ENCODE results near the gene SPINDOC.
"Not testable (repeated sequence)": the region's sequence is repeated elsewhere in the genome, so short reads cannot be mapped to it uniquely, and the experiment has no call there.

Gene SPINDOC

DNA sequence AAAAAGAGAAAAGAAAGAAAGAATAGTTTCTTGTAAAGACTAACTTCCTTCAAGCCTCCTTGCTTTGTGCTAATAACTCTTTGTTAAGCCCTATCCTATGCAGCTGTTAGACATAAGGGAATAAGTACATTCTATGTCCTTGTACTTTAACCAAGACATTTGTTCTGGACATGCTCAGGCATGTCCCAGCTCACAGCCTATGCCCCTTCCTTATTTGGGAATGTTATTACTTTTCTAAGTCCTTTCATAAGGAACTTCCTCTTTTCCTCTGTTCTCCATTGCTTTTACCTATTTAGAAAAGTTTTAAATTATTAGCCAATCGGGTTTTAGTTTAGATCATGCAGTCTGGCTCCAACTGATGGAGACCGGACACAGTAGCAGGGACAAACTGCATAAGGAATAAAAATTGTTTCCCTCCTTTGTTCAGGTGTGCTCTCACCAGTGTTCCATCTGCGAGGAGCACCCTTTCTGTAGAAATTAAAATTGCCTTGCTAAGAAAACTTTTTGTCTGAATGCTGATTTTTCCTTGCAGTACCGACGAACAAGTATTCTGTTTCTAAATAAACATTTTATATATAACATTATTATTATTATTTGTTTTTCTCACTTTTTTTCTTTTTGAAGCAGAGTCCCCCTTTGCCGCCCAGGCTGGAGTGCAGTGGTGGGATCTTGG lies 21.6 kb upstream of the SPINDOC start:
- no peak for DNase-seq

DNA sequence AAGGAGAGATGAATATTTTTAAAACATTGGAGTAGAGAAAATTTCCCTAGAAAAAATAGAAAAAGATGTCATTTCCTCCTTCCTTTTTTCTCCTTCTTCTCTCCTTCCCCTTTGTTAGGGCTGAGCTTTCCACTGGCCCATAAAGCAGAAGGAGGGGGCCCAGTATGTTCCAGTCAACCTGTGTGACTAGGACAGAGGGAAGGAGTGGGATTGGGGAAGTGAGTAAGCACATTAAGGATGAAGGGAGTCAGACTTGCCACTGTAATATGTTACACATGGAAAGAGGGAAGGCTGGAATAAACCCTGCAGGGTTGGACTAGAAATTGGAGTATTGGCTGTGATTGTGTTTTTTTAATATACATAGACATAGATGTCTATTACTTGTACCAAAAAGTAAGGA lies 20.1 kb upstream of the SPINDOC start:
- DNase-seq, result no peak

DNA sequence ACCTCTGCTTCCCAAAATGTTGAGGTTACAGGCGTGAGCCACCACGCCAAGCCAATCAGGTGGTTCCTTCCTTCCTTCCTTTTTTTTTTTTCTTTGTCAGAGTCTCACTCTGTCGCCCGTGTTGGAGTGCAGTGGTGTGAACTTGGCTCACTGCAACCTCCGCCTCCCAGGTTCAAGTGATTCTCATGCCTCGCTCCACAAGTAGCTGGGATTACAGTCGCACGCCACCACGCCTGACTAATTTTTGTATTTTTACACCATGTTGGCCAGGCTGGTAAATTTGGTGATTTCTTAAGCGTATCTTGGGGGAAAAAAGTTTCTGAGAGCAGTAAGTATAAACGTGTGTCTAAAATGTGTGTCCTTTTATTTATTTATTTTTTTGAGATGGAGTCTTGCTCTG lies 18.2 kb upstream of the SPINDOC start:
- no peak for DNase-seq

DNA sequence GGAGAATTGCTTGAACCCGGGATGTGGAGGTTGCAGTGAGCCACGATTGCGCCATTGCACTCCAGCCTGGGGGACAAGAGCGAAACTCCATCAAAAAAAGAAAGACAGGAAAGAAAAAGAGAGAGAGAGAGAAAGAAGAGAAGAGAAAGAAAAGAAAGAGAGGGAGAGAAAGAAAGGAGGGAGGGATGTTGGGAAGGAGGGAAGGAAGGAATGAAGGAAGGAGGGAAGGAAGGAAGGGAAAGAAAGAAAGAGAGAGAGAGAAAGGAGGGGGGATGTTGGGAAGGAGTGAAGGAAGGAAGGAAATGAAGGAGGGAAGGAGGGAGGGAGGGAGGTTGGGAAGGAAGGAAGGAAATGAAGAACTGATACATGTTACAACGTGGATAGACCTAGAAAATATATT lies 12.3 kb upstream of the SPINDOC start:
- DNase-seq, result no peak

DNA sequence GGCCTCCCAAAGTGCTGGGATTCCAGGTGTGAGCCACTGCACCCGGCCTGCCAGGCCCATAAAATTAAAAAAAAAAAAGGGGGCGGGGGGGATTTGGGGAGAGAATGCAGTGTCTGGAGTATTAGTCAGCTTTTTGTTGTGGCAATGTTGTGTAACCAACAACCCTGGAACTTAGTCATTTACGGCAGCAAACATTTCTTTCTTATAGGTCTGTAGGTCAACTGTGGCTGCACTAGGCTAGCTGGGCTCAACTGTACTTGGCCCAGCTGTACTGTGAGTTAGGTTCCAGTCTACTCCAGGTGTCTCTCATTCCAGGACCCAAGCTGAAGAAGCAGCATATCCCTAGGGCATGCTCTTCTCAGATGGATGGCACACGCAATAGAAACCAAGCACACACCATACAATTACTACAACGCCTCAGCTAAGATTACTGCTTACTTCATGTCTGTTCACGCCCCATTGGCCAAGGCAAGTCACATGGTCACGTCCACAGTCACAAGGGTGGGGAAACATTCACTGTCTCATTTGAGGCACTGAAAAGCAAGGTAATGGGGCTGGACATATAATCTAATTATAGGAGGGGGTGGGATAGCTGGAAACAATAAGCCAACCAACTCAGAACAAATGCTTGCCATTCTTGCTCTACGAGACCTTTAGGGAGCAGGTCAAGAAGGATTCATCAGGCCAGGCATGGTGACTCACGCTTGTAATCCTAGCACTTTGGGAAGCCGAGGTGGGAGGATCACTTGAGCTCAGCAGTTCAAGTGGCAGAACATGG lies 10.4 kb upstream of the SPINDOC start:
- DNase-seq, result no peak

DNA sequence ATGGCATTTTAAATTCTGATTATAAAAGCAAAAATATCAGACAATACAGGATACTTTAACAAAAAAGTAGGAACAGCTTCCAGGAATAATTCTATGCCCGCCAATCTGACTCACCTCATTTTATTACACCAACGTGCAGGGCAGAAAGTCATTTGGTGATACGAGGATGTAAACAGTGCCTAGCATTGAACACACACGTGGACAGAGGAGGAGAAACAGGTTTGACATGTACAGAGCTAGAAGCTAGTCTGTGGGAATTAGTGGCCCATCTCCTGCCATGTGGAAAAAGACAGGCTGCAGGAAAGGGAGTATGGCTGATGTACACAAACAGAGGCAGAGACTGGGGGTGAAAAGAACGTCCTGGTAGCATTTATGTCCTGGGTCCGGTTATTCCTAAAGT lies 9.0 kb upstream of the SPINDOC start:
- no peak for DNase-seq

DNA sequence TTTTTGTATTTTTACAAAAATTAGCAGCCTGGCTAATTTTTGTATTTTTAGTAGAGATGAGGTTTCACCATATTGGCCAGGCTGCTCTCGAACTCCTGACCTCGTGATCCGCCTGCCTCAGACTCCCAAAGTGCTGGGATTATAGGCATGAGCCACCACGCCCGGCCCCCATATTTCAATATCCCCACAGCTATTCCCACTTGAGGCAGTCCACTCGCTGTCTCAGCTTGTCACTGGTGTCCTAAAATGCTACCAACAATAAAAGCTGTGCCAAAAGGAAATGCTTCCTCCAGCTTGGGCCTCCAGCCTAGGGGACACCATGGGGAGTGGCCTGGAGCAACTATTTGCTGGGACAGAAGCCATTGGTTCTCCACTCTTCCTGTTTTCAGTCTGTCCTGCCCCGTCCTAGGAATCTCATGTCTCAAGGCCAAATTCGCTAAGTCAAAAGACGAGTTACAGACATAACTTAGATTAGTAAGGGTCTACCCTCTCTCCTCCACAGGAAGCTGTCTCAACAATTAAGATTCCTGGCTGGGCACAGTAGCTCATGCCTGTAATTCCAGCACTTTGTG lies 7.3 kb upstream of the SPINDOC start:
- DNase-seq, result no peak

DNA sequence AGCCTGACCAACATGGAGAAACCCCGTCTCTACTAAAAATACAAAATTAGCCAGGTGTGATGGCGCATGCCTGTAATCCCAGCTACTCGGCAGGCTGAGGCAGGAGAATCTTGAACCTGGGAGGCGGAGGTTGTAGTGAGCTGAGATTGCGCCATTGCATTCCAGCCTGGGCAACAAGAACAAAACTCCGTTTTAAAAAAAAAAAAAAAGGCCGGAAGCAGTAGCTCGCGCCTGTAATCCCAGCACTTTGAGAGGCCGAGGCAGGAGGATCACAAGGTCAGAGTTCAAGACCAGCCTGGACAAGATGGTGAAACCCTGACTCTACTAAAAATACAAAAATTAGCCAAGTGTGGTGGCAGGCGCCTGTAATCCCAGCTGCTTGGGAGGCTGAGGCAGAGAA lies 2.9 kb upstream of the SPINDOC start:
- DNase-seq, result not testable (repeated sequence)

DNA sequence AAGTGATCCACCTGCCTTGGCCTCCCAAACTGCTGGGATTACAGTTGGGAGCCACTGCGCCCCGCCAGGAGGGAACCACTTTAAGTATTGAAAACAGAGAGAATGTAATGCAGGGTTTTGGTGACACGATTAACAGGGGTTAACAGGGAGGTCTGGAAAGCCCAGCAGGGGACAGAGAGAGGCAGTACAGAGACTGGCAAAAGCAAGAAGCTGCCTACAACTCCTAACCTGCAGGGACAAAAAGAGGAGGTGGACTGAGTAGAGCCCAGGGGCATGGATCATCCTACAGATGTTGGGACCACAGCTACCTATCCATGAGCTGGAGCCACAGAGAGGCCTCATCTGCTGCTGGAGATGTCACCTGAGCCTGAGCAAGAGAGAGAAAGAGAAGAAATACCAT lies 1.7 kb upstream of the SPINDOC start:
- no peak for DNase-seq

DNA sequence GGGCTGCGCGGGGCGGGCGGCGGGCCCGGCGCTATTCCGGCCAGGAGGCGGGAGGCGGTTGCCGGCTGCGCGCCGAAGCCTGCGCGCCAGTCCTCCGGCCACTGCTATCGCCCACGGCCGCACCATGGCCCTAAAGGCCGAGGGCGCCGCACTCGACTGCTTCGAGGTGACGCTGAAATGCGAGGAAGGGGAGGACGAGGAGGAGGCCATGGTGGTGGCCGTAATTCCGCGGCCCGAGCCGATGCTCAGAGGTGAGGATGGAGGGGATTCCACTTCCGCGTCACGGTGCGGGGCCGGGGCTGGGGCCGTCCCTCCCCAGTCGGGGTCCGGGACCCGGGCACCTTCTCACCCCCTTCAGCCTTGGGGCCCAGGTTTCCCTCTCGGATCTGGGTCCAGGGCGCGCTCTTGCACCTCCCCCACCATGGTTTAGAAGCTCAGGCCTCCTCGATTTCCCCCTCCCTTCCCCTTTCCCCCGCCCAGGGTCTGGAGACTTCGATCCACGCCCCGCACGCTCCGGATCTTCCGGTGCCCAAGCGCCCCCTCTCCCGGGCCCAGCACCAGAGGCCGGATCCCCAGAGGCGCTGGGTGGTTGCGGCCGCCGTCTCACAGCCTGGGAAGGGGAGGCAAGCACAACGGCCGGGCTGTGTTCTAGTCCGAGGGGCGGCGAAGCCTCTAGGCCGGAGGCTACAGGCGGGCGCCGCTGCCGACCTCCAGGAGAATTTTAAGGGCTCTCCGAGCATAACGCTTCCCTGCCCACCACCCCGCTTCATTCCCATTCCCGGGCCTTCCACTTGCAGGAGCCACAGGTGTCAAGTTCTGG lies 517 bp downstream of the SPINDOC start:
- no peak for DNase-seq

DNA sequence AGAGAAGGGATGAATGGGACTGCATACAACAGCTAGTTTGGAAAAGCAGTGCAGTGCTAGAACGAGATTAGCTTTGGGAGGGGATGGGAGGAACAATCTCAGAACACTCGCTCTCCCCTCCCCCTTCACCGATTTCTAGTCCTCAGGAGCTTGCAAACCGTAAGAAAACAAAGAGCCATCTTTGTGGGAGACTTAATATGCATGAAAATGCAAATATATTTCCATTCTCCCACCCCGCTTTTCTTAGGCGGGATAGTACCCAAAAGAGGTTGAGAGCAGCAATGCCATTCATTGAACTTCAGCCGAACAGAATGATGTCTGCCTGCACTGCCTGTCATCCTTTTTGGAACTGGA lies 1.1 kb downstream of the SPINDOC start:
- no peak for DNase-seq

DNA sequence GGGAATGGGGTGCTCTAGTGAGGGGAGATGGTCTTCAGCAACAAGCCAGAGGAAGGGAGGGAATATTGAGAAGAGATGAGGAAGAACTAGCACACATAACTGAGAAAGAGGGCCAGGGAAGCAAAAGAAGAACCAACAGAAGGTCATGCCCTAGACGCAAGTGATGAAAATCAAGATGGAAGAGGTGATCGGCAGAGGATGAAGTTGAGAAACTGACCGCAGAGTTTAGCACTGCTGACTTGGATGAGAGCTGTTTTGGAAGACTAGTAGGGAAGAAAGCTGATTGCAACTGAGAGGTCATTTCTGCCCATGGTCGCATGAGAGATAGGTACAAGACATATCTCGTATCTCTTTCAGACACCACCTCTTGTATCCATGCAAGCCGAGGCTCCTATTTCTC lies 2.9 kb downstream of the SPINDOC start:
- no peak for DNase-seq

DNA sequence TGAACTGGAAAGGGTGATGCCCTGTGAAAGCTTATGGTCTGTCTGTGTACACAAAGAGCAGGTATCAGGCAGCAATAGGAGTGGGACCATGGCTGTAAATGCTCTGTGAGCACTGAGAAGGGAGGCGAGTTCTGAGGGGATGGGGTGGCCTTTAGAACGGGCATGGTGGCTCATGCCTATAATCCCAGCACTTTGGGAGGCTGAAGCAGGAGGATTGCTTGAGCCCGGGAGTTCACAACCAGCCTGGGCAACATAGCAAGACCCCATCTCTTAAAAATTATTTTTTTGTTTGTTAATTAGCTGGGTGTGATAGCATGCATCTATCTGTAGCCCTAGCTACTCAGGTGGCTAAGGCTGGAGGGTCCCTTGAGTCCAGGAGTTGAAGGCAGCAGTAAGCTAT lies 3.5 kb downstream of the SPINDOC start:
- DNase-seq, result no peak

DNA sequence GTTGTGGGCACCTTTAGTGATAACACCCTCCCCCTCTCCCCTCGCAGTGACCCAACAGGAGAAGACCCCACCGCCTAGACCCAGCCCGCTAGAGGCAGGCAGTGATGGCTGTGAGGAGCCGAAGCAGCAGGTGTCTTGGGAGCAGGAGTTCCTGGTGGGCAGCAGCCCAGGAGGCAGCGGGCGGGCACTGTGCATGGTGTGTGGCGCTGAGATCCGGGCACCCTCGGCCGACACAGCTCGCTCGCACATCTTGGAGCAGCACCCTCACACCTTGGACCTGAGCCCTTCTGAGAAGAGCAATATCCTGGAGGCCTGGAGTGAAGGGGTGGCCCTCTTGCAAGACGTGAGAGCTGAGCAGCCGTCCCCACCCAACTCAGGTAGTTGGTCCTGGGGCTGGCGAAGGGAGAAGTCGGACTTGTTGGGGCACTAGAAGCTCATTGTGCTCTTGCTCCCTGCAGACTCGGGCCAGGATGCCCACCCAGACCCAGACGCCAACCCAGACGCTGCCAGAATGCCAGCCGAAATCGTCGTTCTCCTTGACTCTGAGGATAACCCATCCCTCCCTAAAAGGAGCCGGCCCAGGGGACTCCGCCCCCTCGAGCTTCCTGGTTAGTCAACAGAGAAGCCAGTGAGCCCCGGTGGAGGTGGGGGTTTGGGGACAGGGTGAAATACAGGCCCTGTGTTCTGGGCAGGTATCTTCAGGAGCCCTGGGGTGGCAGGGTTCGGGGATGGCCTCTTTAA lies 4.7 kb downstream of the SPINDOC start:
- DNase-seq, result no peak

DNA sequence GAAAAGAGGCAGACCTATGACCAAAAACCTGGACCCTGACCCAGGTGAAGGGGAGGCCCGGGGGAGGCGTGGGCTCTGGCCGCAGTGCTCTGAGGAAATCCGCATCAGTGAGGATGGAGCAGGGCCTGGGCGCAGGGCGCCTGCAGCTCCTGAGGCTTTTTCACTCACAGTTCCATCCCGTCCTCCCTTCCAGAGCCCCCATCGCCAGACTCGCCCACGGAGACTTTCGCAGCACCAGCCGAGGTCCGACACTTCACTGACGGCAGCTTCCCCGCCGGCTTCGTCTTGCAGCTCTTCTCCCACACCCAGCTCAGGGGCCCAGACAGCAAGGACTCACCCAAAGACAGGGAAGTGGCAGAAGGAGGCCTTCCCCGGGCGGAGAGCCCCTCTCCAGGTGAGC lies 5.4 kb downstream of the SPINDOC start:
- DNase-seq, result no peak

DNA sequence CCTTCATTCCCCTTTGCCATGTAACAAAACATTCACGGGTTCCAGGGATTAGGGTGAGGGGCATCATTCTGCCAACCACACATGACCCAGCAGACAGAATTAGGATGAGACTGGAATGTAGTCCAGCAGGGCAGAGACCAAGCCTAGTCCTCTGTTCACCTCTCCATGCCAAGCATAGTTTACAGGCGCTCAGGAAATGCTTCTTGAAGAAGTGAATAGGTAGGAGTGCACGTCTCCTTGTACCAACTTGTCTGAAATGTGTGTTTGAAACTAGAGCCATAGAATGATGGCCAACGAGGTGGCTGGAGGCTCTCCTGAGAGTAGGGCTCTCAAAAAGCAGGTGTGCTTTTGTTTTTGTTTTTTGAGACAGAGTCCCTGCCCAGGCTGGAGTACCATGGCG lies 8.2 kb downstream of the SPINDOC start:
- no peak for DNase-seq

DNA sequence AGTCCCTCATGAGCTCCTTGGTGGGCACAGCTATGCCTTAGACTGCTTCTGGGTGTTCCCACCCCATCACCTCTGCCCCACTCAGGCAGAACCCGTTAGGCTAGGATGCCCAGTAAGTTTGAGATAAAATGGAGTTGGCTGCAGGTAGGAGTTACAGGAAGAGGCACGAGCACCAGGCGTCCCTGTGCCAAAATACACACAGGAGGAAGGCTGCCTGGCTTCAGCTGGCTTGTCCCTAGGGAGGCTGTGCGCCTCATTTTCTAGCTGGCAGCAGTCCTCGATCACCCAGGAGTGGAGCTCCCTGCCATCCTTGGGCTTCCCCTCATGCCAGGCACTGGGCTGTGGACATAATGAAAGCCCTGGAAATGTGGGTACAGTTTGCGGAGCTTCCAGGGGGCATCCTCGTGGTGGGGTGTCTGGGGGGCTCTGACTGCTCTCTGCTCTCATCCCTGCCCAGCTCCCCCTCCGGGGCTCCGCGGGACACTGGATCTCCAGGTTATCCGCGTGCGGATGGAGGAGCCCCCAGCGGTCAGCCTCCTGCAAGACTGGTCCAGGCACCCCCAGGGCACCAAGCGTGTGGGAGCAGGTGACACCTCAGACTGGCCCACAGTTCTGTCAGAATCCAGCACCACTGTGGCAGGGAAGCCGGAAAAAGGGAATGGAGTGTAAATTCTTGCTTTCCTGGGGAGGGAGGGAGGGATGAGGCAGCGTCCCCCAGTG lies 13.4 kb downstream of the SPINDOC start:
- DNase-seq, result no peak

DNA sequence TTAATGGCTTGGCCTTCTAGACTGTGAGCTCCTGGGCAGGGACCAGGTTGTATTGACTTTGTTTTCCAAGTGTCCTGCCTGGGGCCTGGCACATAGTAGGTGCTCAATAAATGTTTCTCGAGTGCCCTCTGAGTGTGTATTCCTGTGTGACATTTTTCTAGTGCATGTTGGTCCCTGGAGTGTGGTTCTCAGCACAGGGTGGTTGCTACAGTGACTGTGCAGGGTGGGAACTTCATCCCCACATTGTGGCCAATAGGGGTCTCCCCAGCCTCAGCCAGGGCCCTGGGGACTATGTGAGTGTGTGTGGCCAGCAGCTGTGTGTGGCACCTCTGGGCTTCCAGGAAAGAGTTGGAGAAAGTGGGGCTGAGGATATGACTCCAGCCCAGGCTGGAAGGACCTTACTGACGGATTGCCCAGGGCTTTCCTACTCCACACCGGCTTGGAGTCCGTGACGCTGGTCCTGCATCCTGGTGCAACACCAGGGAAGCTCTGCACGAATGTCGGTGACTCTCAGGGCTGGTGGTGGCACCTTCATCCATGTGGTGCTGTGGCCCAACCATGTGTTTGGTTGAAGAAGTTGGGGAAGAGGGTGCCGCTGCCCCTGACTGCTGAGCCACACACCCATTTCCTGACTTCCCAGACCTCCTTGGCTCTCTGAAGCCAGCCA lies 16.7 kb downstream of the SPINDOC start:
- no peak for DNase-seq

DNA sequence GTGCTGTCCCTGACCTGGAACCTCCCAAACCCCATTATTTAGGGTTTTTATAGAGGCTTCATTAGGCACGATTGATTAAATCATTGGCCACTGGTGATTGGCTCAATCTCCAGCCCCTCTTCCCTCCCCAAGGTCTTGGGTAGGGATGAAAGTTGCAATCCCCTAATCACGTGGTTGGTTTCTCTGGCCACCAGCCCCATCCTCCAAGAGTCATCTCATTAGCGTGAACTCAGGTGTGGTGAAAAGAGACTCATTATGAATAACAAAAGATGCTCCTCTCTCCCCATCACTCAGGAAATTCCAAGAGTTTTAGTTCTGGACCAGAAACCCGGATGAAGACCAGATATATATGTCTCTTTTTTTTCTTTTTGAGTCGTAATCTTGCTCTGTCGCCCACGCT lies 18.1 kb downstream of the SPINDOC start:
- no peak for DNase-seq

DNA sequence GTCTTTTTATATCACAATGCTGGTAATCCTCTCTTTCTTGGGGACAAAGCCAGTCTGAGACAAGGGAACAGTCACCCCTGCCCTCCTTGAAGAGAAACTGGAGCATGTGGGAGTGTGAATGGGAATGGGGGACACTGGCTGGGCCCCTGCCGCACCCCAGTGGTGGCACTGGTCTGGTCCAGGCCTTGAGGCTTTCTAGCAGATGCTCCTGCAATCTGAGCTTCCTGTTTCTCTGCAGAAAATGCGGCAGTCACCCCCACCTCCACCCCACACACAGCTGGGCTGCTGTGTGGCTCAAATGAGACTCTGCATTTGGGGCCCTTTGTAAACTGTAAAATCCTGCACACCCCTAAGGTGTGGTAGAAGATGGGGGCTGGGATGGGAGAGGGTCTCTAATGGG lies 19.1 kb downstream of the SPINDOC start:
- DNase-seq, result no peak

DNA sequence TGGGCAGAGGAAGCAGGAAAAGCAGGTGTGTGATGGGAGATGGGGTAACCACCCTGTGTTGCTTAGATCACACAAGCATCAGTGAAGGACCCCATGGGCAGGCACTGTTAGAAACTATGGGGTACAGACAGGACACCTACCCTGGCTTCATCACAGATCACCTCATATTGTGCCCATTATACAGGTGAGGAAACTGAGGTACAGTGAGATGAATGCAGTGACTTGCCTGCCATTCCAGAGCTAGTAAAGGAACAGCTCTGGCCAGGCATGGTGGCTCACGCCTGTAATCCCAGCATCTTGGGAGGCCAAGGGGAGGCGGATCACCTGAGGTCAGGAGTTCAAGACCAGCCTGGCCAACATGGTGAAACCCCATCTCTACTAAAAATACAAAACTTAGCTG lies 19.8 kb downstream of the SPINDOC start:
- no peak for DNase-seq
